K562 (cell line): ENCODE results near the gene GRPR.

ENCODE experiments used
- BCLAF1 ChIP-seq, 2 experiments: fragments of 450-650 bp in 1 of 2; IDR thresholded peaks; 2 replicates each; pipeline ENCODE4 v1.6.1; 2011 to 2017; ENCODE audit warnings: low read depth in 2 of 2, antibody characterized with exemption in 1 of 2, borderline replicate concordance in 1 of 2, low read length in 1 of 2, mild to moderate bottlenecking in 1 of 2, mixed read lengths in 1 of 2; ENCODE audit not compliant: control insufficient read depth in 1 of 2
- CHD1 ChIP-seq: fragments of 200-600 bp; sonication (generic); IDR thresholded peaks from one replicate; pipeline ENCODE4 v1.6.1; 2012; ENCODE audit warnings: mild to moderate bottlenecking, moderate library complexity, low read length, inconsistent platforms
- CTCF ChIP-seq, 3 experiments: IDR thresholded peaks in 2 of 3; conservative IDR thresholded peaks in 1 of 3; 2 replicates each; pipeline ENCODE4 v1.5.1; 2011 to 2012; ENCODE audit warnings: low read length in 3 of 3, mild to moderate bottlenecking in 3 of 3, control low read depth in 2 of 3, improper control_type of control experiment in 1 of 3, inconsistent platforms in 1 of 3, low read depth in 1 of 3, mixed read lengths in 1 of 3, moderate library complexity in 1 of 3; ENCODE audit not compliant: insufficient read depth in 2 of 3
- EZH2 ChIP-seq: IDR thresholded peaks from 2 replicates; pipeline ENCODE4 v1.6.1; 2012; ENCODE audit warnings: low read depth, mild to moderate bottlenecking, inconsistent platforms, low read length, borderline replicate concordance
- HDGF ChIP-seq: fragments of 450-650 bp; IDR thresholded peaks from 2 replicates; pipeline ENCODE4 v1.6.1; 2016
- POLR2AphosphoS5 ChIP-seq: IDR thresholded peaks from 2 replicates; pipeline ENCODE4 v1.6.1; 2011; ENCODE audit warnings: mild to moderate bottlenecking, low read depth, low read length, moderate library complexity; ENCODE audit not compliant: control insufficient read depth, insufficient read depth
- TARDBP ChIP-seq: fragments of 450-650 bp; IDR thresholded peaks from 2 replicates; pipeline ENCODE4 v1.6.1; 2016
- ZBTB11 ChIP-seq, 3 experiments: fragments of 200-800 bp in 1 of 3; fragments of 250-450 bp in 1 of 3; fragments of 450-650 bp in 1 of 3; sonication (Bioruptor Pico) in 1 of 3; sonication (Bioruptor generic) in 1 of 3; formaldehyde crosslinking in 1 of 3; IDR thresholded peaks; 2 replicates each; pipeline versions ENCODE4 v1.6.1 to v1.8.0; 2016 to 2022; ENCODE audit warnings: mild to moderate bottlenecking in 2 of 3, missing genetic modification characterization in 2 of 3, missing compliant biosample characterization in 1 of 3, moderate library complexity in 1 of 3

GRCh38 chrX:16101581-16101980 lies 21.8 kb upstream of the GRPR start:
- TF ChIP-seq CHD1 (no peak), BCLAF1 (IDR thresholded peaks at IDR 0.05; ENCODE audit: borderline replicate concordance in 1 of 2, control insufficient read depth in 1 of 2, low read depth in 2 of 2, low read length in 1 of 2) (no peak), CTCF (IDR thresholded peaks at IDR 0.05 in 2 of 3, conservative IDR thresholded peaks at IDR 0.05 in 1 of 3; ENCODE audit: insufficient read depth in 2 of 3, low read depth in 1 of 3, low read length in 3 of 3) (no peak), TARDBP (no peak), HDGF (no peak), ZBTB11 (CRISPR knock-in tag; IDR thresholded peaks at IDR 0.05) (no peak), POLR2AphosphoS5 (no peak), EZH2 (no peak)
